Ascending aorta (tissue), 2 donors: ENCODE data around the gene MRPL10. TPM values are rescaled to one million over a fixed set of nuclear protein-coding genes. Genes with fewer than 3 reads are reported as not detected.

Source experiments
- DNase-seq, 2 donors: peaks; one replicate each; pipeline ENCODE4 v3.0.0-alpha.2; 2019; ENCODE audit warnings: low spot score in 2 of 2
- H3K27ac ChIP-seq, 2 donors: fragments of 200-600 bp; sonication (generic); one replicate each; pipeline ENCODE4 v1.5.1; 2016 to 2017; ENCODE audit warnings: mild to moderate bottlenecking in 1 of 2
- H3K27me3 ChIP-seq: fragments of 200-600 bp; sonication (generic); one replicate; pipeline ENCODE4 v1.5.1; 2017
- H3K36me3 ChIP-seq, 2 donors: fragments of 200-600 bp; sonication (generic); one replicate each; pipeline ENCODE4 v1.5.1; 2016
- H3K4me1 ChIP-seq, 2 donors: fragments of 200-600 bp; sonication (generic); one replicate each; pipeline ENCODE4 v1.5.1; 2016 to 2017; ENCODE audit warnings: mild to moderate bottlenecking in 1 of 2
- H3K4me3 ChIP-seq, 2 donors: fragments of 200-600 bp; sonication (generic); one replicate each; pipeline ENCODE4 v1.5.1; 2016 to 2017; ENCODE audit warnings: mild to moderate bottlenecking in 1 of 2
- H3K9me3 ChIP-seq, 2 donors: fragments of 200-600 bp; sonication (generic); one replicate each; pipeline ENCODE4 v1.5.1; 2016
- CTCF ChIP-seq, 3 experiments: fragments of 200-600 bp in 2 of 3; fragments of 450-650 bp in 1 of 3; sonication (generic) in 2 of 3; IDR thresholded peaks; one replicate each; pipeline ENCODE4 v1.5.1; 2016 to 2019; ENCODE audit warnings: antibody characterized with exemption in 3 of 3, mild to moderate bottlenecking in 1 of 3, moderate library complexity in 1 of 3
- intact Hi-C: fragments of 100-400 bp; cut with DNase I; formaldehyde crosslinking; loops from one replicate; pipeline ENCODE4 v1.15.1; 2023
- total RNA-seq: library from RNA; depleted of rRNA; stranded (reverse); fragments of >200 nt; gene quantifications from one replicate; pipeline ENCODE4 v1.1.0, GENCODE V29; 2016

Gene MRPL10
- total RNA-seq, 1 donor from 2014 or later = 13.7 TPM

- no peak overlapping the region for H3K4me3 ChIP-seq
- intact Hi-C loops = no loop called here
- peaks cover 41% of the 10 kb centered on the region for H3K27me3 ChIP-seq
- no peaks in the 10 kb centered on the region for H3K9me3 ChIP-seq
- no peaks in the 10 kb centered on the region for H3K36me3 ChIP-seq
- TF ChIP-seq CTCF (IDR thresholded peaks at IDR 0.05) = no peak
- peaks cover 5 to 12% of the 10 kb centered on the region in 2 donors for H3K4me1 ChIP-seq
- no peak for DNase-seq
- H3K27ac ChIP-seq = no peak overlapping the region
These were observed 24.4 kb upstream of the MRPL10 start for GRCh38 chr17:47855737-47856136.

- Histone ChIP-seq H3K9me3 (no peaks in the 10 kb centered on the region), H3K4me1 (peaks cover 5 to 12% of the 10 kb centered on the region in 2 donors), H3K27me3 (peaks cover 43% of the 10 kb centered on the region), H3K4me3 (no peak overlapping the region), H3K27ac (no peak overlapping the region), H3K36me3 (no peaks in the 10 kb centered on the region)
- TF ChIP-seq CTCF (IDR thresholded peaks at IDR 0.05) = no peak
- intact Hi-C loops = no loop called here
- DNase-seq = no peak
These were observed 22.3 kb upstream of the MRPL10 start for GRCh38 chr17:47853616-47854015.

GRCh38 chr17:47852113-47852949 lies 21.0 kb upstream of the MRPL10 start:
- no peaks in the 10 kb centered on the region for H3K36me3 ChIP-seq
- H3K27me3 ChIP-seq = peaks cover 47% of the 10 kb centered on the region

GRCh38 chr17:47851764-47852112 lies 20.4 kb upstream of the MRPL10 start:
- peaks cover 51% of the 10 kb centered on the region for H3K27me3 ChIP-seq
- no peaks in the 10 kb centered on the region for H3K9me3 ChIP-seq
- H3K4me3 ChIP-seq = no peak overlapping the region
- no peak overlapping the region for H3K27ac ChIP-seq
- peaks cover 5 to 16% of the 10 kb centered on the region in 2 donors for H3K4me1 ChIP-seq
- DNase-seq = no peak
- H3K36me3 ChIP-seq = no peaks in the 10 kb centered on the region
- intact Hi-C loops = no loop called here
- no peak for TF ChIP-seq CTCF (IDR thresholded peaks at IDR 0.05)

More at GRCh38 chr17:47852113-47852949, 21.0 kb upstream of the MRPL10 start:
- intact Hi-C loops = no loop called here
- H3K4me1 ChIP-seq = peaks cover 5 to 12% of the 10 kb centered on the region in 2 donors
- H3K9me3 ChIP-seq = no peaks in the 10 kb centered on the region
- no peak overlapping the region for H3K27ac ChIP-seq
- H3K4me3 ChIP-seq = no peak overlapping the region
- TF ChIP-seq CTCF (IDR thresholded peaks at IDR 0.05) = no peak
- DNase-seq = no peak

GRCh38 chr17:47850692-47851573 lies 19.6 kb upstream of the MRPL10 start, which contains the start of gene SP6:
Gene SP6, minus strand, starts transcription at chr17:47851163. Its CDS starts 2,734 bp downstream, at chr17:47848429.
- H3K27me3 ChIP-seq = peaks cover 48% of the 10 kb centered on the region
- TF ChIP-seq CTCF (IDR thresholded peaks at IDR 0.05) = peak in 1 of 3 experiments; percentile 31
- no peaks in the 10 kb centered on the region for H3K9me3 ChIP-seq
- H3K27ac ChIP-seq = no peak within 1 kb of the TSS
- peaks cover 5 to 16% of the 10 kb centered on the region in 2 donors for H3K4me1 ChIP-seq
- no peak for DNase-seq
- intact Hi-C loops = no loop called here
- no peaks in the 10 kb centered on the region for H3K36me3 ChIP-seq
- peak within 1 kb of the TSS; percentile 43 to 46 for H3K4me3 ChIP-seq
